Peyer's patch (tissue), 4 donors: ENCODE results near the gene RGS17.

Experiments
- POLR2A ChIP-seq, 2 donors: fragments of 450-650 bp; IDR thresholded peaks; one replicate each; pipeline ENCODE4 v1.5.1; 2017; ENCODE audit warnings: antibody characterized with exemption in 2 of 2, mild to moderate bottlenecking in 2 of 2, moderate library complexity in 2 of 2
- TF ChIP-seq, protein P1 (sequence below), 6 experiments: fragments of 450-650 bp in 4 of 6; fragments of 200-600 bp in 2 of 6; sonication (generic) in 1 of 6; IDR thresholded peaks; one replicate each; pipeline ENCODE4 v1.5.1; 2017 to 2019; ENCODE audit warnings: antibody characterized with exemption in 6 of 6, mild to moderate bottlenecking in 3 of 6, moderate library complexity in 1 of 6

DNA sequence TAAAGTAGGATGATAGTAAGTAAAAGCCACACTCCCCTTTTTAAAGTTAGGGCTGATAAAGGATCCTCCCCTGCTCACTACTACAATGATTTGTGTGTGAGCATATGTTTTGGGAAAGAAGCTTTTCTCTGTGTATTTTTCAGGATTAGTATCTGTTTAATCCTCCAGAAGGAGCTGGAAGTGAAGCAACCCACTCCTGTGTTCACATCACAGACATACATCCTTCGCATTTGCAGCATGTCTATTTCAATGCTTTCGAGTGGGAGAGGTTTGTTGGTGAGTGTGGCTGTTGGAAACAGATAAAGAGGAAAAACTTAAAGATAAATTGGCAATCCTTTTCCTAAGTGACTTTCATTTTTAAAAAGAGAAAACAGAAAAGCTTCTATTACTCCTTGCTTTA lies 31.6 kb upstream of the RGS17 start:
- TF ChIP-seq, protein P1, sequence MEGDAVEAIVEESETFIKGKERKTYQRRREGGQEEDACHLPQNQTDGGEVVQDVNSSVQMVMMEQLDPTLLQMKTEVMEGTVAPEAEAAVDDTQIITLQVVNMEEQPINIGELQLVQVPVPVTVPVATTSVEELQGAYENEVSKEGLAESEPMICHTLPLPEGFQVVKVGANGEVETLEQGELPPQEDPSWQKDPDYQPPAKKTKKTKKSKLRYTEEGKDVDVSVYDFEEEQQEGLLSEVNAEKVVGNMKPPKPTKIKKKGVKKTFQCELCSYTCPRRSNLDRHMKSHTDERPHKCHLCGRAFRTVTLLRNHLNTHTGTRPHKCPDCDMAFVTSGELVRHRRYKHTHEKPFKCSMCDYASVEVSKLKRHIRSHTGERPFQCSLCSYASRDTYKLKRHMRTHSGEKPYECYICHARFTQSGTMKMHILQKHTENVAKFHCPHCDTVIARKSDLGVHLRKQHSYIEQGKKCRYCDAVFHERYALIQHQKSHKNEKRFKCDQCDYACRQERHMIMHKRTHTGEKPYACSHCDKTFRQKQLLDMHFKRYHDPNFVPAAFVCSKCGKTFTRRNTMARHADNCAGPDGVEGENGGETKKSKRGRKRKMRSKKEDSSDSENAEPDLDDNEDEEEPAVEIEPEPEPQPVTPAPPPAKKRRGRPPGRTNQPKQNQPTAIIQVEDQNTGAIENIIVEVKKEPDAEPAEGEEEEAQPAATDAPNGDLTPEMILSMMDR (IDR thresholded peaks at IDR 0.05): no peak
- TF ChIP-seq POLR2A (IDR thresholded peaks at IDR 0.05): no peak
